Heart right ventricle (tissue), 16 donors: ENCODE data around the gene ASGR2. TPM values are rescaled to one million over a fixed set of nuclear protein-coding genes. Genes with fewer than 3 reads are reported as not detected.

ENCODE experiments used
- ATAC-seq, 8 donors: fragments of 200-7000 bp; cut with Tn5 transposase; one replicate each; pipeline ENCODE4 v1.9.1; 2020; ENCODE audit warnings: mild to moderate bottlenecking in 8 of 8, moderate library complexity in 8 of 8, moderate number of reproducible peaks in 1 of 8
- DNase-seq, 2 donors: peaks; one replicate each; pipeline ENCODE4 v3.0.0-alpha.2; 2020
- H3K27ac ChIP-seq, 10 donors: fragments of 200-600 bp; sonication (generic) in 2 of 10; one replicate each; pipeline versions ENCODE4 v1.5.0 to v1.8.0; 2020 to 2022; ENCODE audit warnings: mild to moderate bottlenecking in 3 of 10
- H3K27me3 ChIP-seq, 7 donors: fragments of 200-600 bp; one replicate each; pipeline ENCODE4 v1.8.0; 2021 to 2022; ENCODE audit warnings: mild to moderate bottlenecking in 2 of 7
- H3K36me3 ChIP-seq, 9 donors: fragments of 200-600 bp; sonication (generic) in 1 of 9; one replicate each; pipeline versions ENCODE4 v1.5.0 to v1.8.0; 2020 to 2022; ENCODE audit warnings: mild to moderate bottlenecking in 2 of 9
- H3K4me1 ChIP-seq, 9 donors: fragments of 200-600 bp; sonication (generic) in 1 of 9; one replicate each; pipeline versions ENCODE4 v1.5.0 to v1.8.0; 2020 to 2022; ENCODE audit warnings: mild to moderate bottlenecking in 4 of 9
- H3K4me3 ChIP-seq, 10 donors: fragments of 200-600 bp; sonication (generic) in 2 of 10; one replicate each; pipeline versions ENCODE4 v1.5.0 to v1.8.0; 2020 to 2022; ENCODE audit warnings: mild to moderate bottlenecking in 7 of 10, moderate library complexity in 2 of 10
- H3K9me3 ChIP-seq, 11 donors: fragments of 200-600 bp in 10 of 11; sonication (generic) in 2 of 11; one replicate each; pipeline versions ENCODE4 v1.5.0 to v1.8.0; 2013 to 2022; ENCODE audit warnings: mild to moderate bottlenecking in 2 of 11, control low read depth in 1 of 11, moderate library complexity in 1 of 11
- CTCF ChIP-seq, 9 donors: fragments of 200-600 bp; sonication (generic) in 2 of 9; IDR thresholded peaks; one replicate each; pipeline versions ENCODE4 v1.5.0 to v1.8.0; 2021 to 2022; ENCODE audit warnings: antibody characterized with exemption in 9 of 9, mild to moderate bottlenecking in 5 of 9, moderate library complexity in 1 of 9
- WGBS, 2 donors: extraction: QIAGEN DNeasy Blood & Tissue Kit; methylation state at CpG; one replicate each; pipeline ENCODE4 v1.1.7; 2013; ENCODE audit warnings: inconsistent platforms in 1 of 2; 5-methylcytosine and 5-hydroxymethylcytosine counted together
- intact Hi-C, 10 donors: fragments of 100-400 bp; cut with DNase I; formaldehyde crosslinking; loops; one replicate each; pipeline versions ENCODE4 v1.11.1 to v1.14.2; 2022
- polyA plus RNA-seq, 2 donors: library from polyadenylated mRNA; stranded (reverse); fragments of 200-250 nt; gene quantifications; one replicate each; pipeline ENCODE4 v1.2.3, GENCODE V29; 2013
- total RNA-seq, 10 donors: library from RNA; stranded (reverse); fragmentation: NEBNext Ultra II Directional in 3 of 10; extraction: Animal tissue kit (Norgen Biotek cat#: 25700) in 3 of 10; gene quantifications; one replicate each; pipeline versions ENCODE4 v1.2.1 to v1.2.4, GENCODE V29; 2021 to 2023
- donor health status: Arrhythmogenic right ventricular cardiomyopathy.
- donor health status: ischemic (EF 13 %, LVEDD 7.1; RV severe dilation, severe dysfunction).
- donor health status: healthy with polysubstance abuse.
- donor health status: DM: no; HTN: yes; CAD: no.
- donor health status: DM: no; HTN: no; CAD: no.
- donor health status: ischemic (EF 25% LVEDD 6.9; RV normal size, moderate dysfunction).
- donor health status: ischemic (EF 25% LVEDD 5.7; RV mildly dilated, moderate dysfunction).
- donor health status: healthy.
- donor health status: DM: yes; HTN: yes; CAD: no.
- donor health status: Ischemic cardiomyopathy.
- donor health status: ischemic (EF 35%, LVEDD 5.7; RV mildly dilated, moderate dysfunction).
- donor health status: nonischemic (EF 11% LVEDD 7.7; RV severe dilation, severe dysfunction).
- donor health status: DM: yes; HTN: yes; CAD: no.
- donor health status: PGD.
- donor health status: ischemic (EF 29% LVEDD 5.4; RV normal size, mild dysfunction).
- donor health status: nonischemic (EF 23%, LVEDD 6.1; RV moderate dilation, normal function).

Gene ASGR2
- total and polyA plus RNA-seq, 12 donors: 0.16 to 0.54 (median 0.33) TPM; not detected in 6

- Histone ChIP-seq H3K4me3 (no peak overlapping the region), H3K4me1 (no peaks in the 10 kb centered on the region), H3K36me3 (no peaks in the 10 kb centered on the region), H3K27ac (no peak overlapping the region), H3K9me3 (peaks cover 0 to 18% (median 7%) of the 10 kb centered on the region in 11 donors), H3K27me3 (peaks cover 0 to 34% (median 12%) of the 10 kb centered on the region in 7 donors)
- 61 to 69% methylated on average over 4 of the region's 4 CpGs for WGBS, 2 donors
- TF ChIP-seq CTCF (IDR thresholded peaks at IDR 0.05): no peak
- peak in 4 of 8 donors; percentile 17 to 59 (median 38) for ATAC-seq
- intact Hi-C loops: no loop called here
- DNase-seq: no peak
These were observed 50.4 kb downstream of the ASGR2 start for GRCh38 chr17:7064261-7064660.

GRCh38 chr17:7063518-7064094, 51.0 kb downstream of the ASGR2 start:
- Histone ChIP-seq H3K4me1 (peaks cover 0 to under 1% (median 0%) of the 10 kb centered on the region in 9 donors), H3K9me3 (peaks cover 0 to 13% (median 7%) of the 10 kb centered on the region in 11 donors), H3K27me3 (peaks cover 0 to 34% (median 12%) of the 10 kb centered on the region in 7 donors), H3K36me3 (no peaks in the 10 kb centered on the region), H3K4me3 (no peak overlapping the region), H3K27ac (no peak overlapping the region)
- TF ChIP-seq CTCF (IDR thresholded peaks at IDR 0.05): no peak
- WGBS, 2 donors: 59 to 60% methylated on average over 6 of the region's 6 CpGs
- DNase-seq: no peak
- ATAC-seq: no peak
- intact Hi-C loops: no loop called here

DNA sequence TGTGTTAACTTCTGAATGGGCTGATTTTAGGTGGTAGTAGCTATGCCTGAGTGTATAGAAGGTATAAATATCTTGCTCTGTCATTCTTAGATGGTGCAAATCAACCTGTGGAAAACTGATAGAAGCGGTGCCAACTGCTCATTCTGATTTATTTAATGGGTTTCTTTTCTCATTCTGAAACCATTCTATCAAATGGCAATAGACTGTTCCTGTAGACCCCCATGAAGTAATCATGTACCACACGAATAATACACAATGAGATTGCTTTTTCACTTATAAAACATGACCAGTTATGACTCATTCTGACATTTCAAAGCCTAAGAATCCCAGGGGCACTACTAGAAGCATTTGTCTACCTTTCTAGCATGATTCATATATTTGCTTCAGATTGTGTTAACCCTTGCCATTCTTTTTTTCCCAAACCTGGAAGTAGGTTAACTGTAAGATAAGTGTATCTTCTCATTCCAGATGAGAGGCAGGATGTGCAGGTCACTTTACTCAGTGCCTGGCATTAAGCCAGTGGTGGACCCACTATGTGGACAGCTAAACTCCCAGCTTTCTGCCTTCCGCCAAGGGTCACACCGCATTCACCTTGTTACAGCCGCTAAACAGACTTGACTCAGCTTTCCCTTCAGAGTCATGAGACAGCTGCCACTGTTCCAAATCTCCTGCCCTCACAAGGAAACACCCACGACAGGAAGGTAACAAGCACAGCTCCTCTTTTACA, 54.3 kb downstream of the ASGR2 start:
- 41 to 55% methylated on average over 6 of the region's 6 CpGs for WGBS, 2 donors
- no peak for ATAC-seq

More for the DNA sequence above, 54.3 kb downstream of the ASGR2 start:
- DNase-seq: no peak
- H3K4me1 ChIP-seq: peaks cover 0 to 4% (median 0%) of the 10 kb centered on the region in 9 donors
- intact Hi-C loops: no loop called here
- H3K36me3 ChIP-seq: no peaks in the 10 kb centered on the region
- H3K27ac ChIP-seq: no peak overlapping the region
- H3K27me3 ChIP-seq: peaks cover 0 to 24% (median 12%) of the 10 kb centered on the region in 7 donors
- TF ChIP-seq CTCF (IDR thresholded peaks at IDR 0.05): no peak
- no peak overlapping the region for H3K4me3 ChIP-seq
- H3K9me3 ChIP-seq: no peaks in the 10 kb centered on the region
